IPS-20b (cell line): ENCODE measurements around the gene LIN28A.
"Not testable (repeated sequence)": the region's sequence is repeated elsewhere in the genome, so short reads cannot be mapped to it uniquely, and the experiment has no call there.

Experiments
- H3K27ac ChIP-seq: one replicate; pipeline ENCODE4 v1.5.1; 2013; ENCODE audit warnings: low read length
- H3K27me3 ChIP-seq: 2 replicates; pipeline ENCODE4 v1.6.1; 2013; ENCODE audit warnings: mild to moderate bottlenecking, low read length, inconsistent platforms; ENCODE audit not compliant: insufficient read depth
- H3K36me3 ChIP-seq: 2 replicates; pipeline ENCODE4 v1.6.1; 2013; ENCODE audit warnings: low read depth, mild to moderate bottlenecking, inconsistent platforms, low read length, moderate library complexity; ENCODE audit not compliant: insufficient read depth
- H3K4me1 ChIP-seq: 2 replicates; pipeline ENCODE4 v1.6.1; 2013; ENCODE audit warnings: mild to moderate bottlenecking, control low read depth, inconsistent platforms, low read length, moderate library complexity; ENCODE audit not compliant: insufficient read depth
- H3K4me3 ChIP-seq: 2 replicates; pipeline ENCODE4 v1.5.1; 2013; ENCODE audit warnings: mild to moderate bottlenecking, low read length, inconsistent platforms
- H3K9ac ChIP-seq: 2 replicates; pipeline ENCODE4 v1.6.1; 2013; ENCODE audit warnings: low read depth, mild to moderate bottlenecking, inconsistent platforms, low read length, moderate library complexity
- H3K9me3 ChIP-seq: 2 replicates; pipeline ENCODE4 v1.6.1; 2013; ENCODE audit warnings: mild to moderate bottlenecking, low read depth, low read length, inconsistent platforms; ENCODE audit not compliant: insufficient read depth

Gene LIN28A

DNA sequence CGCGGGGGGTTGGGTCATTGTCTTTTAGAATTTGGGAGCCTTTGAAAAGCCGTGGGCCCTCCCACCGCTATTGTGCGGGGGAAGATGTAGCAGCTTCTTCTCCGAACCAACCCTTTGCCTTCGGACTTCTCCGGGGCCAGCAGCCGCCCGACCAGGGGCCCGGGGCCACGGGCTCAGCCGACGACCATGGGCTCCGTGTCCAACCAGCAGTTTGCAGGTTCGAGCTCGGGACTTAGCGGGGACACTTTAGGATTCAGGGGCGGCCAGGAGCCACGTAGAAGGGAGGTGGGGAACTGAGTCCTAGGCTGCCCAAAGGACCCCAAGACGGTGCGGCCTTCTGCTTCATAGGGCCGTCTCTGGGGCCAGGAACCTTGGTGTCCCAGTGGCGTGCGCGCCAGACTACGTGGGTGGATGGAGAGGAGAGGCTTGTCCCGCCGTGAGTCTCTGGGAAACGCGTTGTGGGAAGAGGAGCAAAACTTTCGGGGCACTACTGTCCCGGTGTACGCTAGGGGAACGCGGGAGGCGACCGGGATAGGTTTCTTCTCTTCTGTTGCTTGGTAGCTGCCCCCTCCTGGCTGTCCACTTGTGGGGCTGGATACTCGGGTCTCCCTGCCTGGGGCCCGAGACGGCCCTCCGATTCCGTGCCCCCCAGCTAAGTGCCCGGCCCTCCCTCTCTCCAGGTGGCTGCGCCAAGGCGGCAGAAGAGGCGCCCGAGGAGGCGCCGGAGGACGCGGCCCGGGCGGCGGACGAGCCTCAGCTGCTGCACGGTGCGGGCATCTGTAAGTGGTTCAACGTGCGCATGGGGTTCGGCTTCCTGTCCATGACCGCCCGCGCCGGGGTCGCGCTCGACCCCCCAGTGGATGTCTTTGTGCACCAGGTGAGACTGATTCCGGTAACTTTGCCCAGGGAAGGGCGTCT is at the start of gene LIN28A:
Gene LIN28A (plus strand): TSS at position 112 of the 918 bp plus-strand sequence. CDS start 75 bp downstream, at position 187.
- Histone ChIP-seq H3K9me3 (no peaks in the 10 kb centered on the region), H3K9ac (peak within 1 kb of the TSS; percentile 98), H3K36me3 (peaks cover 51% of the 10 kb centered on the region), H3K27me3 (no peaks in the 10 kb centered on the region), H3K27ac (peak within 1 kb of the TSS; percentile 98), H3K4me1 (peaks cover 29% of the 10 kb centered on the region; the same call in 1 of the 2 replicates), H3K4me3 (peak within 1 kb of the TSS; percentile 97)

- H3K27me3 ChIP-seq = peaks cover 63% of the 10 kb centered on the region
- H3K4me3 ChIP-seq = no peak overlapping the region
- H3K9ac ChIP-seq = no peak overlapping the region
- no peaks in the 10 kb centered on the region for H3K36me3 ChIP-seq
- H3K9me3 ChIP-seq = no peaks in the 10 kb centered on the region
- H3K27ac ChIP-seq = no peak overlapping the region
- H3K4me1 ChIP-seq = peaks cover 13% of the 10 kb centered on the region
These were observed 49.0 kb upstream of the LIN28A start for GRCh38 chr1:26361605-26362122.

DNA sequence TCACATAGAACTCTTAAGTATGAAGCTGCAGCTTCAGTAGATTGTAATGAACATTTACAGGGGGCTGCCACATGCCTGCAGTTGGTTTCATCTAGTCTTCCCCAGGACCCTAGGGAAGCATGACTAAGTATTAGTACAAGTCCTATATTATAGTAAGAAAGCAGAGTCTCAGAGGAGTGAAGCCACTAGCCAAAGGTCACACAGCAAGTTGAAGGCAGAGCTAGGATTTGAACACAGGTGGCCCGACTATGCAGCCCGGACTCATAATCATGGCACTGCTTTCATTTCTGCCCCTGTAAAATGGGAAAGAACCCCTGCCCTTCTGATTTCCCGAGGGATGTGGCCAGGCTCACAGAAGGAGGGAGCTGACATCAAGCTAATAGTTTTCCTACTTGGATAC is 48.3 kb upstream of the LIN28A start:
- Histone ChIP-seq H3K27me3 (peaks cover 63% of the 10 kb centered on the region), H3K9ac (no peak overlapping the region), H3K4me3 (no peak overlapping the region), H3K36me3 (no peaks in the 10 kb centered on the region), H3K27ac (no peak overlapping the region), H3K4me1 (peaks cover 12% of the 10 kb centered on the region), H3K9me3 (no peaks in the 10 kb centered on the region)

GRCh38 chr1:26363549-26364448 is 46.8 kb upstream of the LIN28A start:
- Histone ChIP-seq H3K4me1 (peaks cover 11% of the 10 kb centered on the region), H3K9ac (no peak overlapping the region), H3K27me3 (peaks cover 59% of the 10 kb centered on the region), H3K27ac (no peak overlapping the region), H3K4me3 (no peak overlapping the region), H3K36me3 (no peaks in the 10 kb centered on the region), H3K9me3 (no peaks in the 10 kb centered on the region)

GRCh38 chr1:26364956-26365355 is 45.7 kb upstream of the LIN28A start:
- no peaks in the 10 kb centered on the region for H3K9me3 ChIP-seq
- H3K4me3 ChIP-seq = no peak overlapping the region
- no peak overlapping the region for H3K9ac ChIP-seq
- H3K36me3 ChIP-seq = no peaks in the 10 kb centered on the region
- no peak overlapping the region for H3K27ac ChIP-seq
- H3K27me3 ChIP-seq = peaks cover 48% of the 10 kb centered on the region
- H3K4me1 ChIP-seq = peaks cover 6% of the 10 kb centered on the region; the same call in 1 of the 2 replicates

DNA sequence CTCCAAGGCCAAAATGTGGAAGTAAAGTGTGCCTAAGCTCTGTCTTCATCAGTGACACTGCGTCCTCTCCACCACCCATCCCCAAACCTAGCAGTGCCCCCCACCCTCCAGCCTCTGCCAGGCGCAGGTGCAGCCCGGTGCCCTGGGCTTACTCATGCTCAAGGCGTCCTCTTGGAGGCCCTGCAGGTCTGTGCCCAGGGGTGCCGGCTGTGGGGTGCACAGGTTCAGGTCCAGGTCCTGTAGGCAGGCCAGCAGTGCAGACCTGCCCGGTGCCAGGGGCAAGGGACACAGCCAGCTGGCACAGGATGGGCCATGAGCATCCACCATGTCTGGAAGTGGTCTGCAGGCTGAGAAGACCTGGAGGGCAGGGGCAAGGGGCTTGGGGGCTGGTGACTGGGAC is 43.2 kb upstream of the LIN28A start:
- Histone ChIP-seq H3K36me3 (no peaks in the 10 kb centered on the region), H3K27me3 (peaks cover 23% of the 10 kb centered on the region; the same call in 1 of the 2 replicates), H3K27ac (no peak overlapping the region), H3K4me1 (no peaks in the 10 kb centered on the region; the same call in 1 of the 2 replicates), H3K9me3 (no peaks in the 10 kb centered on the region), H3K4me3 (no peak overlapping the region), H3K9ac (no peak overlapping the region)

DNA sequence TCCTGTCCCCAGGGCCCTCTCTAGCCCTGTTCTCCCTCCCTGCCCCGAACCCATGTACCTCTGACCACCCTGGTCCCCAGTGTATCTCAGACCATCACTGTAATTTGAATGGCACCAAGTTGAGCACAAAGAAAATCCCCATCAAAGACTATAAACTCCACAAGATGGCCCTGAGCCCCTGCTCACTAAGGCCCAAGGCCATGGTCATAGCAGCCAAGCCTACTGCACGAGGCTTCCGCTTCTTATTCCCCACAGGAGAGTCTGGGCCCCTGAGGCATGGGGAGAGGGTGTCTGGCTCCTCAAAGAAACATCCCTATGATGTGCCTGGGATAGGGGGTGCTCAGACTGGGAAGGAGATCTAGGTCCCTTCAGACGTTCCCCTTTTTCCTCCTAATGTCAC is 42.6 kb upstream of the LIN28A start:
- Histone ChIP-seq H3K9ac (no peak overlapping the region), H3K4me1 (no peaks in the 10 kb centered on the region; the same call in 1 of the 2 replicates), H3K27ac (no peak overlapping the region), H3K27me3 (peaks cover 17% of the 10 kb centered on the region; the same call in 1 of the 2 replicates), H3K36me3 (no peaks in the 10 kb centered on the region), H3K9me3 (no peaks in the 10 kb centered on the region), H3K4me3 (no peak overlapping the region)

DNA sequence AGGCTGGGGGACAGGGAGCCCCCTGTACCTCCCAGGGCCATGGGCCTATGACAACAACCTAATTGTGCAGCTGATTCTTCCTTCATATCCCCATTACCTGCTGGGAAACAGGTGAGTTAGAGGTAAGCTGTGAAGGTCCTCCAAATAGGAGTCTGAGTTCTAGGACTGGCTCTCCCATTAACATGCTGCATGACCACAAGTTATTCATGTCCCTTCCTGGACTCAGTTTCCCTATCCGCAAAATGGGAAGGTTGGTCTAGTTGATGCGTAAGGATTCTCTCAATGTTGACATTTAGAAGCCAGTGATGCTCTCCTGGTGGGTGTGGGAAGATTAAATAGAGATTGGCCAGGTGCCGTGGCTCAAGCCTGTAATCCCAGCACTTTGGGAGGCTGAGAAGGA is 42.1 kb upstream of the LIN28A start:
- H3K4me1 ChIP-seq = no peaks in the 10 kb centered on the region; the same call in 1 of the 2 replicates
- no peak overlapping the region for H3K4me3 ChIP-seq
- no peaks in the 10 kb centered on the region for H3K9me3 ChIP-seq
- no peak overlapping the region for H3K9ac ChIP-seq
- H3K27me3 ChIP-seq = peaks cover 17% of the 10 kb centered on the region; the same call in 1 of the 2 replicates
- no peaks in the 10 kb centered on the region for H3K36me3 ChIP-seq
- H3K27ac ChIP-seq = no peak overlapping the region

- H3K27ac ChIP-seq = no peak overlapping the region
- no peaks in the 10 kb centered on the region for H3K27me3 ChIP-seq
- no peak overlapping the region for H3K9ac ChIP-seq
- no peaks in the 10 kb centered on the region for H3K36me3 ChIP-seq
- no peaks in the 10 kb centered on the region for H3K4me1 ChIP-seq
- H3K9me3 ChIP-seq = no peaks in the 10 kb centered on the region
- no peak overlapping the region for H3K4me3 ChIP-seq
These were observed 39.8 kb upstream of the LIN28A start for GRCh38 chr1:26370591-26371382.

DNA sequence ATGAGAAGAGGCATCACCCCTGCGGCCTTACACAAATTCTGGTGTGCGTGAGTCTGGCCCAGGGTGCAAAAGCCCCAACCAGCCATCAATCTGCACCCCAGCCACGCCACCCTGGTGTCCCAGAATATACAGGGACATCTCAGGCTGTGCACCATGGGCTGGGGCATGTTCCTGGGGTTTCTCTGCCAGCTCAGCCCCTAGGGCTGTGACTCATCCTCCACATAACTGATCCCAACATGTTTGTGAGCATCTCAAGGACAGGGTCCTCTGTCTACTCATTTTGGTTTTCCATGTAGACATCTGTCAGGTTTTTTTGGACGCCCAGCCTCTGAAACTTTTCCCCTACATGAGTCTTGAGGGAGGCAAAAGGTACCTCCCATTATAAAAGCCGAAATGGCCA is 38.6 kb upstream of the LIN28A start:
- Histone ChIP-seq H3K9ac (no peak overlapping the region), H3K4me1 (no peaks in the 10 kb centered on the region), H3K27ac (no peak overlapping the region), H3K36me3 (no peaks in the 10 kb centered on the region), H3K9me3 (no peaks in the 10 kb centered on the region), H3K4me3 (no peak overlapping the region), H3K27me3 (no peaks in the 10 kb centered on the region)

- H3K9me3 ChIP-seq, H3K36me3 ChIP-seq, H3K4me3 ChIP-seq, H3K9ac ChIP-seq, H3K27ac ChIP-seq, H3K27me3 ChIP-seq, H3K4me1 ChIP-seq: not testable (repeated sequence)
These were observed 38.0 kb upstream of the LIN28A start, which contains the start of gene ZNF683 for GRCh38 chr1:26372611-26373010. Gene ZNF683 (minus strand): TSS chr1:26372750. CDS start chr1:26368571, 4,179 bp downstream.
